Lower lobe of right lung (tissue), 2 donors: ENCODE results near the gene TBC1D7. TPM values are rescaled to one million over a fixed set of nuclear protein-coding genes. Genes with fewer than 3 reads are reported as not detected.

ENCODE experiments used
- ATAC-seq, 2 donors: fragments of 200-7000 bp; cut with Tn5 transposase; one replicate each; pipeline ENCODE4 v1.9.1; 2020 to 2022; ENCODE audit warnings: mild to moderate bottlenecking in 2 of 2, moderate library complexity in 2 of 2
- DNase-seq: peaks from one replicate; pipeline ENCODE4 v3.0.0-alpha.2; 2020
- H3K27ac ChIP-seq: fragments of 200-600 bp; one replicate; pipeline ENCODE4 v1.8.0; 2022
- H3K27me3 ChIP-seq: fragments of 200-600 bp; one replicate; pipeline ENCODE4 v1.8.0; 2022; ENCODE audit warnings: low read depth
- H3K36me3 ChIP-seq: fragments of 200-600 bp; one replicate; pipeline ENCODE4 v1.8.0; 2022; ENCODE audit warnings: mild to moderate bottlenecking
- H3K4me1 ChIP-seq: fragments of 200-600 bp; one replicate; pipeline ENCODE4 v1.8.0; 2022
- H3K4me3 ChIP-seq: fragments of 200-600 bp; one replicate; pipeline ENCODE4 v1.8.0; 2022; ENCODE audit warnings: mild to moderate bottlenecking
- H3K9me3 ChIP-seq: fragments of 200-600 bp; one replicate; pipeline ENCODE4 v1.8.0; 2022
- CTCF ChIP-seq: fragments of 200-600 bp; IDR thresholded peaks from one replicate; pipeline ENCODE4 v1.8.0; 2022; ENCODE audit warnings: antibody characterized with exemption, mild to moderate bottlenecking
- intact Hi-C: fragments of 100-400 bp; cut with DNase I; formaldehyde crosslinking; loops from one replicate; pipeline ENCODE4 v1.11.0; 2022
- total RNA-seq: library from RNA; stranded (reverse); fragmentation: NEBNext Ultra II Directional; extraction: Animal tissue kit (Norgen Biotek cat#: 25700); gene quantifications from one replicate; pipeline ENCODE4 v1.2.1, GENCODE V29; 2021
- donor health status: DM: no; HTN: yes; CAD: no; lungs with severe emphysema.

TBC1D7 gene
- total RNA-seq, 1 donor from 2014 or later, result 18.8 TPM

- intact Hi-C loops, result no loop called here
- Histone ChIP-seq H3K27me3 (no peaks in the 10 kb centered on the region), H3K36me3 (peaks cover 70% of the 10 kb centered on the region), H3K9me3 (peaks cover 9% of the 10 kb centered on the region), H3K4me3 (no peak overlapping the region), H3K27ac (no peak overlapping the region), H3K4me1 (peaks cover 4% of the 10 kb centered on the region)
- TF ChIP-seq CTCF, result no peak
- no peak for DNase-seq
- ATAC-seq, result no peak
Observed at GRCh38 chr6:13289789-13290318, 38.5 kb downstream of the TBC1D7 start.

- TF ChIP-seq CTCF, result no peak
- ATAC-seq (no peak), DNase-seq (no peak)
- Histone ChIP-seq H3K36me3 (peaks cover 67% of the 10 kb centered on the region), H3K9me3 (peaks cover 9% of the 10 kb centered on the region), H3K27ac (no peak overlapping the region), H3K4me3 (no peak overlapping the region), H3K27me3 (no peaks in the 10 kb centered on the region), H3K4me1 (peaks cover 4% of the 10 kb centered on the region)
- intact Hi-C loops, result no loop called here
Observed at GRCh38 chr6:13288969-13289391, 39.4 kb downstream of the TBC1D7 start.

- Histone ChIP-seq H3K4me1 (peaks cover 4% of the 10 kb centered on the region), H3K27ac (no peak overlapping the region), H3K36me3 (peaks cover 67% of the 10 kb centered on the region), H3K27me3 (no peaks in the 10 kb centered on the region), H3K4me3 (no peak overlapping the region), H3K9me3 (peaks cover 9% of the 10 kb centered on the region)
- no peak for ATAC-seq
- TF ChIP-seq CTCF, result no peak
- DNase-seq, result no peak
- intact Hi-C loops, result no loop called here
Observed at GRCh38 chr6:13288481-13288880, 39.9 kb downstream of the TBC1D7 start.

- no peaks in the 10 kb centered on the region for H3K27me3 ChIP-seq
- H3K4me3 ChIP-seq, result no peak overlapping the region
- ATAC-seq (no peak), DNase-seq (no peak)
- no peak overlapping the region for H3K27ac ChIP-seq
- peaks cover 67% of the 10 kb centered on the region for H3K36me3 ChIP-seq
- H3K4me1 ChIP-seq, result peaks cover 4% of the 10 kb centered on the region
- H3K9me3 ChIP-seq, result peaks cover 9% of the 10 kb centered on the region
- TF ChIP-seq CTCF, result no peak
- intact Hi-C loops, result no loop called here
Observed at GRCh38 chr6:13287104-13287503, 41.2 kb downstream of the TBC1D7 start.

- H3K4me1 ChIP-seq, result peaks cover 4% of the 10 kb centered on the region
- intact Hi-C loops, result no loop called here
- ATAC-seq (peak in 1 of 2 donors; percentile 68), DNase-seq (no peak)
- TF ChIP-seq CTCF, result no peak
- no peak overlapping the region for H3K4me3 ChIP-seq
- H3K27ac ChIP-seq, result no peak overlapping the region
- H3K9me3 ChIP-seq, result peaks cover 9% of the 10 kb centered on the region
- H3K36me3 ChIP-seq, result peaks cover 75% of the 10 kb centered on the region
- H3K27me3 ChIP-seq, result no peaks in the 10 kb centered on the region
Observed at GRCh38 chr6:13286181-13286580, 42.2 kb downstream of the TBC1D7 start.
